HepG2 (cell line): ENCODE data around the gene MEMO1. TPM values are rescaled to one million over a fixed set of nuclear protein-coding genes. Genes with fewer than 3 reads are reported as not detected.
A peak's percentile ranks its signal among the peaks of the same experiment; 100 is the strongest.

Experiments used
- CAMTA2 ChIP-seq: sonication (generic); formaldehyde crosslinking; IDR thresholded peaks from 2 replicates; pipeline ENCODE4 v1.4.0; 2020; ENCODE audit warnings: mild to moderate bottlenecking, missing genetic modification reagents, borderline replicate concordance
- CHCHD3 ChIP-seq: sonication (generic); formaldehyde crosslinking; IDR thresholded peaks from 2 replicates; pipeline ENCODE4 v1.8.0; 2022; ENCODE audit warnings: mild to moderate bottlenecking, missing genetic modification reagents, moderate library complexity
- CHD2 ChIP-seq: IDR thresholded peaks from 2 replicates; pipeline ENCODE4 v1.6.1; 2011; ENCODE audit warnings: low read depth, low read length, improper control_type of control experiment
- DNMT1 ChIP-seq: sonication (generic); formaldehyde crosslinking; IDR thresholded peaks from 2 replicates; pipeline ENCODE4 v1.5.1; 2020; ENCODE audit warnings: mild to moderate bottlenecking, missing genetic modification reagents
- GABPB1 ChIP-seq: IDR thresholded peaks from 2 replicates; pipeline ENCODE4 v1.6.1; 2016; ENCODE audit warnings: mild to moderate bottlenecking, missing genetic modification reagents, moderate library complexity, missing compliant biosample characterization
- GPN1 ChIP-seq: sonication (generic); formaldehyde crosslinking; IDR thresholded peaks from 2 replicates; pipeline ENCODE4 v1.5.1; 2020; ENCODE audit warnings: missing genetic modification reagents, borderline replicate concordance
- HNRNPUL1 ChIP-seq: fragments of 200-400 bp; formaldehyde crosslinking; IDR thresholded peaks from 2 replicates; pipeline ENCODE4 v1.6.1; 2017; ENCODE audit warnings: low read depth, mild to moderate bottlenecking, low read length, moderate library complexity
- HOXA9 ChIP-seq: sonication (generic); formaldehyde crosslinking; IDR thresholded peaks from 2 replicates; pipeline ENCODE4 v1.8.1; 2022; ENCODE audit warnings: missing genetic modification reagents, mild to moderate bottlenecking, moderate library complexity, borderline replicate concordance
- MED1 ChIP-seq: sonication (generic); formaldehyde crosslinking; IDR thresholded peaks from 2 replicates; pipeline ENCODE4 v1.4.0; 2020; ENCODE audit warnings: missing genetic modification reagents
- NBN ChIP-seq: fragments of 450-650 bp; conservative IDR thresholded peaks from 2 replicates; pipeline ENCODE4 v1.6.1; 2017
- NR2F6 ChIP-seq, 2 experiments: IDR thresholded peaks; 2 replicates each; pipeline ENCODE4 v1.6.1; 2016; ENCODE audit warnings: antibody characterized with exemption in 1 of 2, mild to moderate bottlenecking in 1 of 2
- PHF21A ChIP-seq: sonication (generic); formaldehyde crosslinking; IDR thresholded peaks from 2 replicates; pipeline ENCODE4 v1.5.0; 2020; ENCODE audit warnings: mild to moderate bottlenecking, missing genetic modification reagents
- RFX1 ChIP-seq: fragments of 450-650 bp; IDR thresholded peaks from 2 replicates; pipeline ENCODE4 v1.6.1; 2017
- SRSF1 ChIP-seq: fragments of 200-400 bp; formaldehyde crosslinking; optimal IDR thresholded peaks from 2 replicates; pipeline ENCODE3; 2017; ENCODE audit warnings: mild to moderate bottlenecking, low read depth, low read length, moderate library complexity
- SRSF9 ChIP-seq: fragments of 200-400 bp; formaldehyde crosslinking; IDR thresholded peaks from 2 replicates; pipeline ENCODE4 v1.6.1; 2018; ENCODE audit warnings: borderline replicate concordance, mild to moderate bottlenecking, low read depth, low read length; ENCODE audit not compliant: insufficient read depth, poor library complexity, severe bottlenecking
- STAG1 ChIP-seq: sonication (generic); formaldehyde crosslinking; IDR thresholded peaks from 2 replicates; pipeline ENCODE4 v1.4.0; 2020; ENCODE audit warnings: missing genetic modification reagents
- TEAD2 ChIP-seq: sonication (generic); formaldehyde crosslinking; IDR thresholded peaks from 2 replicates; pipeline ENCODE4 v1.9.0; 2021; ENCODE audit warnings: missing genetic modification reagents
- ZBTB7A ChIP-seq: sonication (generic); formaldehyde crosslinking; IDR thresholded peaks from 2 replicates; pipeline ENCODE4 v1.8.0; 2022; ENCODE audit warnings: mild to moderate bottlenecking, missing genetic modification reagents
- ZFP36L2 ChIP-seq: sonication (generic); formaldehyde crosslinking; IDR thresholded peaks from 2 replicates; pipeline ENCODE4 v1.4.0; 2020; ENCODE audit warnings: missing genetic modification reagents
- ZNF292 ChIP-seq: sonication (generic); formaldehyde crosslinking; IDR thresholded peaks from 2 replicates; pipeline ENCODE4 v1.8.1; 2022; ENCODE audit warnings: mild to moderate bottlenecking, low read depth, missing genetic modification reagents, borderline replicate concordance
- ZNF552 ChIP-seq: sonication (generic); formaldehyde crosslinking; IDR thresholded peaks from 2 replicates; pipeline ENCODE4 v1.9.0; 2022; ENCODE audit warnings: missing genetic modification reagents, mild to moderate bottlenecking, borderline replicate concordance
- ZNF678 ChIP-seq: sonication (generic); formaldehyde crosslinking; IDR thresholded peaks from 2 replicates; pipeline ENCODE4 v1.4.0; 2020; ENCODE audit warnings: mild to moderate bottlenecking, missing genetic modification reagents
- ZNF709 ChIP-seq: sonication (generic); formaldehyde crosslinking; IDR thresholded peaks from 2 replicates; pipeline ENCODE4 v1.5.0; 2020; ENCODE audit warnings: mild to moderate bottlenecking, missing genetic modification reagents
- ZNF773 ChIP-seq: sonication (generic); formaldehyde crosslinking; IDR thresholded peaks from 2 replicates; pipeline ENCODE4 v1.4.0; 2020; ENCODE audit warnings: missing genetic modification reagents, borderline replicate concordance
- polyA plus RNA-seq, 8 experiments: library from polyadenylated mRNA; depleted of rRNA in 3 of 8; stranded (reverse) in 7 of 8; unstranded in 1 of 8; fragments of >200 nt; fragmentation: Illumina TruSeq in 4 of 8; extraction: Trizol in 4 of 8; gene quantifications; 2 replicates each; pipeline versions ENCODE4 v1.2.1 to v1.2.3, GENCODE V29; 2011 to 2016; ENCODE audit warnings: low read depth in 4 of 8, missing spikeins in 1 of 8, mixed read lengths in 1 of 8; ENCODE audit not compliant: insufficient read depth in 1 of 8
- total RNA-seq, 5 experiments: library from RNA; depleted of rRNA; stranded (reverse); fragments of >200 nt; fragmentation: Illumina TruSeq; extraction: Trizol; gene quantifications; 2 replicates each; pipeline ENCODE4 v1.2.3, GENCODE V29; 2016; ENCODE audit warnings: low read depth in 1 of 5
- TF ChIP-seq, protein P1 (sequence below): IDR thresholded peaks from 2 replicates; pipeline ENCODE4 v1.6.1; 2016; ENCODE audit warnings: low read depth, borderline replicate concordance
- TF ChIP-seq, protein P2 (sequence below): sonication (generic); formaldehyde crosslinking; IDR thresholded peaks from 2 replicates; pipeline ENCODE4 v1.4.0; 2020; ENCODE audit warnings: mild to moderate bottlenecking, missing genetic modification reagents
- TF ChIP-seq, protein P3 (sequence below): sonication (generic); formaldehyde crosslinking; IDR thresholded peaks from 2 replicates; pipeline ENCODE4 v1.8.0; 2022; ENCODE audit warnings: low read depth, missing genetic modification reagents
- TF ChIP-seq, protein P4 (sequence below): sonication (generic); formaldehyde crosslinking; IDR thresholded peaks from 2 replicates; pipeline ENCODE4 v1.5.0; 2020; ENCODE audit warnings: missing genetic modification reagents, mild to moderate bottlenecking, borderline replicate concordance

MEMO1 gene
- total and polyA plus RNA-seq, 2 of the 13 experiments (the other 11 are each of a cell fraction or from before 2014, with no cell fraction given) = 69.8 to 81.6 TPM

DNA sequence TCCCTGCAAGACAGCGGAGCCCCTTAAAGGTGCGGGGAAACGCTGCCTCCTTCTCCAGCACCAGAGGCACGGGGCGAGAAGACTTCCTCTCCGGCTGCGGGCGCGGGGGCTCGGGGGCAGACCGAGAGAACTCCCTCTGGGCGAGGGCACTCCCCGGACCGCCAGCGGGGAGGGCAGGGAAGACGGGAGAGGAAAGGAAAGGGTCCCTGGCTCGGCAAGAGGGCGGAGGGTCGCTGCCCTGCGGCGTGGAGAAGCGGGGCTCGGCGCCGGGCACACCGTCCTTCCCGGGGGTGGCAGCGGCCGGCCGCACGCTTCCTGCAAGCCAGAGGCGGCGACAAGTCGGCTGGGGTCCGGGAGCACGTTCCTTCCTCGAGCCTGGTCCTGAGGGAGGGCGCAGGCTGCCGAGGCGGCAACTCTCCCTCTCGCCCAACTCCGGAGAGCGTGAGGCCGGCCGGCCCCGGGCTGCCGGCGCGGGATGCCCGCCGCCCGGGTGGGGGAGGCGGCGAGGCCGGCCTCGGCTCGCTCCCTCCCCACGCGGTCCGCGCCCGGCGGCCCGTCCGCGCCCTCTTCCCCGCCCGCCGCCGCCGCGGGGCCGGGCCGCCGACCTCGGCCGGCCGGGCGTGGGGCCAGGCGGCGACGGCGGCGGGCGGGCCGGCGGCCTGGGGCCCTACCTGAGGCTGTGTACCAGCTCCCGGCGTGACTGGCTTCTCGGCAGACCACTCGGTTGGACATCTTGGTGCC lies 1.1 kb downstream of the MEMO1 start (continued):
- TF ChIP-seq SRSF1 (peak; percentile 64), NBN (no peak), NR2F6 (IDR thresholded peaks at IDR 0.05) (no peak), NR2F6 (CRISPR knock-in tag; IDR thresholded peaks at IDR 0.05) (no peak), ZNF678 (CRISPR knock-in tag) (peak; percentile 72; the same call in 1 of the 2 replicates), PHF21A (no peak), TEAD2 (0 out of 2 replicates have a peak, but pooled peaks have one; percentile 11), HNRNPUL1 (no peak), STAG1 (CRISPR knock-in tag) (0 out of 2 replicates have a peak, but pooled peaks have one; percentile 4), ZNF709 (CRISPR knock-in tag) (no peak), ZNF773 (CRISPR knock-in tag) (peak; percentile 38; the same call in 1 of the 2 replicates), HOXA9 (CRISPR knock-in tag) (no peak), SRSF9 (no peak), ZBTB7A (CRISPR knock-in tag) (no peak; the same call in 1 of the 2 replicates), ZFP36L2 (no peak), CHD2 (no peak), GPN1 (CRISPR knock-in tag) (no peak), ZNF552 (0 out of 2 replicates have a peak, but pooled peaks have one; percentile 16), CHCHD3 (CRISPR knock-in tag) (0 out of 2 replicates have a peak, but pooled peaks have one; percentile 67), GABPB1 (CRISPR knock-in tag) (peak; percentile 53; the same call in 1 of the 2 replicates), CAMTA2 (peak; percentile 63; the same call in 1 of the 2 replicates), ZNF292 (CRISPR knock-in tag) (no peak), MED1 (no peak), RFX1 (no peak), DNMT1 (no peak)
- TF ChIP-seq, protein P1, sequence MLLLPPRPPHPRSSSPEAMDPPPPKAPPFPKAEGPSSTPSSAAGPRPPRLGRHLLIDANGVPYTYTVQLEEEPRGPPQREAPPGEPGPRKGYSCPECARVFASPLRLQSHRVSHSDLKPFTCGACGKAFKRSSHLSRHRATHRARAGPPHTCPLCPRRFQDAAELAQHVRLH (CRISPR knock-in tag) = no peak
- TF ChIP-seq, protein P2, sequence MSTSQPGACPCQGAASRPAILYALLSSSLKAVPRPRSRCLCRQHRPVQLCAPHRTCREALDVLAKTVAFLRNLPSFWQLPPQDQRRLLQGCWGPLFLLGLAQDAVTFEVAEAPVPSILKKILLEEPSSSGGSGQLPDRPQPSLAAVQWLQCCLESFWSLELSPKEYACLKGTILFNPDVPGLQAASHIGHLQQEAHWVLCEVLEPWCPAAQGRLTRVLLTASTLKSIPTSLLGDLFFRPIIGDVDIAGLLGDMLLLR (CRISPR knock-in tag) = peak; percentile 4; the same call in 1 of the 2 replicates
- TF ChIP-seq, protein P3, sequence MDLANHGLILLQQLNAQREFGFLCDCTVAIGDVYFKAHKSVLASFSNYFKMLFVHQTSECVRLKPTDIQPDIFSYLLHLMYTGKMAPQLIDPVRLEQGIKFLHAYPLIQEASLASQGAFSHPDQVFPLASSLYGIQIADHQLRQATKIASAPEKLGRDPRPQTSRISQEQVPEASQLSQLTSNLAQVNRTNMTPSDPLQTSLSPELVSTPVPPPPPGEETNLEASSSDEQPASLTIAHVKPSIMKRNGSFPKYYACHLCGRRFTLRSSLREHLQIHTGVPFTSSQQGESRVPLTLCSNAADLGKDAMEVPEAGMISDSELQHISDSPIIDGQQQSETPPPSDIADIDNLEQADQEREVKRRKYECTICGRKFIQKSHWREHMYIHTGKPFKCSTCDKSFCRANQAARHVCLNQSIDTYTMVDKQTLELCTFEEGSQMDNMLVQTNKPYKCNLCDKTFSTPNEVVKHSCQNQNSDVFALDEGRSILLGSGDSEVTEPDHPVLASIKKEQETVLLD (CRISPR knock-in tag) = no peak
- TF ChIP-seq, protein P4, sequence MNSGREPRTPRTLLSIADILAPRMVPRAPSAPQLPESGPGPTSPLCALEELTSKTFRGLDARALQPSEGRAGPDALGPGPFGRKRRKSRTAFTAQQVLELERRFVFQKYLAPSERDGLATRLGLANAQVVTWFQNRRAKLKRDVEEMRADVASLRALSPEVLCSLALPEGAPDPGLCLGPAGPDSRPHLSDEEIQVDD = no peak
